Upper lobe of left lung (tissue), 6 donors: ENCODE data around the gene PCNX2. TPM values are rescaled to one million over a fixed set of nuclear protein-coding genes. Genes with fewer than 3 reads are reported as not detected.

Source experiments
- ATAC-seq, 2 donors: fragments of 200-7000 bp; cut with Tn5 transposase; one replicate each; pipeline ENCODE4 v1.9.1; 2022; ENCODE audit warnings: mild to moderate bottlenecking in 2 of 2, moderate library complexity in 2 of 2; ENCODE audit not compliant: low FRiP score in 2 of 2
- DNase-seq, 2 donors: peaks; one replicate each; pipeline ENCODE4 v3.0.0-alpha.2; 2019 to 2020
- H3K27ac ChIP-seq, 4 donors: fragments of 200-600 bp; sonication (generic); one replicate each; pipeline ENCODE4 v1.5.1; 2016 to 2019
- H3K27me3 ChIP-seq, 4 donors: fragments of 200-600 bp; sonication (generic); one replicate each; pipeline ENCODE4 v1.5.1; 2017 to 2019
- H3K36me3 ChIP-seq, 4 donors: fragments of 200-600 bp; sonication (generic); one replicate each; pipeline ENCODE4 v1.5.1; 2016 to 2019
- H3K4me1 ChIP-seq, 4 donors: fragments of 200-600 bp; sonication (generic); one replicate each; pipeline ENCODE4 v1.5.1; 2018 to 2019
- H3K4me3 ChIP-seq, 4 donors: fragments of 200-600 bp; sonication (generic); one replicate each; pipeline ENCODE4 v1.5.1; 2017 to 2019; ENCODE audit warnings: mild to moderate bottlenecking in 2 of 4, moderate library complexity in 1 of 4
- H3K9me3 ChIP-seq, 4 donors: fragments of 200-600 bp; sonication (generic); one replicate each; pipeline ENCODE4 v1.5.1; 2018 to 2019
- EP300 ChIP-seq, 4 donors: sonication (generic); formaldehyde crosslinking; IDR thresholded peaks; one replicate each; pipeline ENCODE4 v1.5.1; 2017; ENCODE audit warnings: antibody characterized with exemption in 4 of 4, control low read depth in 2 of 4
- POLR2A ChIP-seq, 4 donors: fragments of 450-650 bp; IDR thresholded peaks; one replicate each; pipeline ENCODE4 v1.5.1; 2016 to 2017; ENCODE audit warnings: antibody characterized with exemption in 4 of 4, mild to moderate bottlenecking in 2 of 4
- POLR2AphosphoS5 ChIP-seq, 2 donors: sonication (generic); formaldehyde crosslinking; IDR thresholded peaks; one replicate each; pipeline ENCODE4 v1.5.1; 2017; ENCODE audit warnings: antibody characterized with exemption in 2 of 2
- WGBS, 2 donors: methylation state at CpG; one replicate each; pipeline ENCODE4 v1.1.5; 2017 to 2018; 5-methylcytosine and 5-hydroxymethylcytosine counted together
- total RNA-seq, 6 donors: library from RNA; depleted of rRNA in 4 of 6; stranded (reverse); fragments of >200 nt in 4 of 6; gene quantifications; one replicate each; pipeline versions ENCODE4 v1.1.0 to v1.2.1, GENCODE V29; 2016 to 2021
- TF ChIP-seq, protein P1 (sequence below), 6 experiments: fragments of 450-650 bp in 4 of 6; fragments of 200-600 bp in 2 of 6; sonication (generic) in 2 of 6; IDR thresholded peaks; one replicate each; pipeline ENCODE4 v1.5.1; 2016 to 2019; ENCODE audit warnings: antibody characterized with exemption in 6 of 6
- donor health status: DM: no; HTN: no; CAD: no; lungs with moderate emphysema.
- donor health status: DM: no; HTN: yes; CAD: no; lungs with severe emphysema.

PCNX2 gene
- total RNA-seq, 6 donors from 2014 or later: 8.2 to 27.2 (median 14.5) TPM

DNA sequence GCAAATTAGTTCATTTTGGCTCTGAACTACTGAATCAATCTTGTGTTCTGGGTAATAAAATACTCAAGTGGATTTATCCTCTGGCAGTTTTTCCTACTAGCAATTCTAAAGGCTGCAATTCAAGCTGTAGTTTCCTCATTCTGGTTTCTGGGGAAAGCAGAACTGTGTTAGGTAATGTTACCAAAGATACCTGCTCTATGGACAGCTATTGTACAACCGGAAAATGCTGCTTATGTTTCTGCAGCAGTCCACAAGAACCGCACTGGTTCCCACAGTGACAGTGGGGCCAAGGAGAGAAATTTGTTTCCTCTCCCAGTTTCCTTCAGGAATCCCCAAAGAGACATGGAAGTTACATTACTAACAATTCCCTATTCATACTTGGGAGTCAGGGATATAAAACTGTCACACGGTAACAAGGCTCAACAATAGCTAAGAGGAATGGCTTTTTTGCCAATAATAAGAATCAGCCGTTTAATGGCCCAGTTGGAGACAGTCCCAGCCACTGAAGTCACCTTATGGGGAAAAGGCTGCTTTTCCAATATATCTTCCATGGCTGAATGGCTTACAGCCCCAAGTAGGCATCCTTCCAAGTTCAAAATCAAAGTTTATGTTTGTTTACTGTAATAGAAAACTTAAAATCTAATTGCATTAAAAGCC, 52.6 kb downstream of the PCNX2 start:
- Histone ChIP-seq H3K4me1 (peaks cover 7 to 26% (median 16%) of the 10 kb centered on the region in 4 donors), H3K27ac (peak overlapping the region in 1 of 4 donors; percentile 16), H3K4me3 (no peak overlapping the region), H3K36me3 (no peaks in the 10 kb centered on the region), H3K9me3 (no peaks in the 10 kb centered on the region), H3K27me3 (no peaks in the 10 kb centered on the region)
- TF ChIP-seq POLR2AphosphoS5 (IDR thresholded peaks at IDR 0.05) (no peak), EP300 (IDR thresholded peaks at IDR 0.05) (no peak), POLR2A (IDR thresholded peaks at IDR 0.05) (no peak)
- TF ChIP-seq, protein P1, sequence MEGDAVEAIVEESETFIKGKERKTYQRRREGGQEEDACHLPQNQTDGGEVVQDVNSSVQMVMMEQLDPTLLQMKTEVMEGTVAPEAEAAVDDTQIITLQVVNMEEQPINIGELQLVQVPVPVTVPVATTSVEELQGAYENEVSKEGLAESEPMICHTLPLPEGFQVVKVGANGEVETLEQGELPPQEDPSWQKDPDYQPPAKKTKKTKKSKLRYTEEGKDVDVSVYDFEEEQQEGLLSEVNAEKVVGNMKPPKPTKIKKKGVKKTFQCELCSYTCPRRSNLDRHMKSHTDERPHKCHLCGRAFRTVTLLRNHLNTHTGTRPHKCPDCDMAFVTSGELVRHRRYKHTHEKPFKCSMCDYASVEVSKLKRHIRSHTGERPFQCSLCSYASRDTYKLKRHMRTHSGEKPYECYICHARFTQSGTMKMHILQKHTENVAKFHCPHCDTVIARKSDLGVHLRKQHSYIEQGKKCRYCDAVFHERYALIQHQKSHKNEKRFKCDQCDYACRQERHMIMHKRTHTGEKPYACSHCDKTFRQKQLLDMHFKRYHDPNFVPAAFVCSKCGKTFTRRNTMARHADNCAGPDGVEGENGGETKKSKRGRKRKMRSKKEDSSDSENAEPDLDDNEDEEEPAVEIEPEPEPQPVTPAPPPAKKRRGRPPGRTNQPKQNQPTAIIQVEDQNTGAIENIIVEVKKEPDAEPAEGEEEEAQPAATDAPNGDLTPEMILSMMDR (IDR thresholded peaks at IDR 0.05): no peak
- ATAC-seq (peak in 1 of 2 donors; percentile 42), DNase-seq (no peak)
- 19 to 34% methylated on average over 4 of the region's 4 CpGs for WGBS, 2 donors

GRCh38 chr1:233241759-233242158, 53.8 kb downstream of the PCNX2 start:
- DNase-seq: no peak
- TF ChIP-seq, protein P1 (IDR thresholded peaks at IDR 0.05): no peak
- no peak for TF ChIP-seq POLR2AphosphoS5 (IDR thresholded peaks at IDR 0.05)
- TF ChIP-seq EP300 (IDR thresholded peaks at IDR 0.05): no peak
- no peak for TF ChIP-seq POLR2A (IDR thresholded peaks at IDR 0.05)
- Histone ChIP-seq H3K27ac (no peak overlapping the region), H3K4me1 (peaks cover 7 to 26% (median 16%) of the 10 kb centered on the region in 4 donors), H3K4me3 (no peak overlapping the region), H3K36me3 (no peaks in the 10 kb centered on the region), H3K9me3 (no peaks in the 10 kb centered on the region), H3K27me3 (no peaks in the 10 kb centered on the region)
- ATAC-seq: no peak
- WGBS, 2 donors: 29 to 35% methylated on average over 2 of the region's 2 CpGs

DNA sequence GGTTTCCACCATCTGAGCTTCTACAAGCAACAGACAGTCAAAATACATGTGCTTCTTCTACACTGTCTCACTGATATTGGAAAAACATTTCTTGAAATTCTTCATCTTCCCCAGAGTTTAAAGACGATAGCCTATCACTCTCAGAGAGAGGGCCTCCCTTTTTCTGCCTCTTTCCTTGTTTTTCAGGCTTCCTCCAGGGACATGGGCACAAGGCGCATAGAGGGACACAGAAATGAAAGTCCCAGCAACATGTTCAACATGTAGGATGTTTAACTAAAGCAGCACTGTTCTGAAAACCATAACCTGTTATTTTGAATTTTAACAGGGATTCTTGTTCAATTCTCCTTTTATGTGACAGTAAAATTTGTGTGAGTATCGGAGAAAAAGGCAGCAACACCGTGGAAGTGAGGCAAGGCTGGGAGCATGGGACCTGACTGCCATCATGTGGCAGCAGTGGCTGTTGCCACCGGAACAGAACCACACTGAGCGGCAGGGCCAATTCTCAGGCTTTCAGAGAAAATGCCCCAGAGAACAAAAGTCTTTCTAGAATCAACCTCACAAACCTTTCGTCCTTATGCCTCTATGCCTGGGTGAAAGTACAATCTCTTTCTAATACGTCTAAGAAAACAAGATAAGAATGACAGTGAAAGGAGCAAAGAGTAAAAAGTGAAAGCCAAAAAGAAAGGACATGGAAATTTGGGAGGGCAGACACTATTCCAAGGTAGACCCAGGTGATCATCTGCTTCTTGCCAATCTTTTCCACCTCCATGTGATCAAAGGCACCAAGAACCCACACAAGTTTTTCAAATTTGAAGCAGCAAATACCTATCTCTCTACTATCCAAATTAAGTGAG, 54.5 kb downstream of the PCNX2 start:
- H3K9me3 ChIP-seq: no peaks in the 10 kb centered on the region
- no peaks in the 10 kb centered on the region for H3K36me3 ChIP-seq
- no peak overlapping the region for H3K27ac ChIP-seq
- peak; percentile 85 to 88 for ATAC-seq
- peaks cover 7 to 26% (median 16%) of the 10 kb centered on the region in 4 donors for H3K4me1 ChIP-seq
- 28 to 33% methylated on average over 8 of the region's 8 CpGs for WGBS, 2 donors
- no peak for TF ChIP-seq POLR2A (IDR thresholded peaks at IDR 0.05)
- TF ChIP-seq, protein P1 (IDR thresholded peaks at IDR 0.05): peak; percentile 51 to 78 (median 69)
- DNase-seq: peak in 1 of 2 donors; percentile 76
- no peaks in the 10 kb centered on the region for H3K27me3 ChIP-seq
- peak overlapping the region in 2 of 4 donors; percentile 4 to 6 for H3K4me3 ChIP-seq

DNA sequence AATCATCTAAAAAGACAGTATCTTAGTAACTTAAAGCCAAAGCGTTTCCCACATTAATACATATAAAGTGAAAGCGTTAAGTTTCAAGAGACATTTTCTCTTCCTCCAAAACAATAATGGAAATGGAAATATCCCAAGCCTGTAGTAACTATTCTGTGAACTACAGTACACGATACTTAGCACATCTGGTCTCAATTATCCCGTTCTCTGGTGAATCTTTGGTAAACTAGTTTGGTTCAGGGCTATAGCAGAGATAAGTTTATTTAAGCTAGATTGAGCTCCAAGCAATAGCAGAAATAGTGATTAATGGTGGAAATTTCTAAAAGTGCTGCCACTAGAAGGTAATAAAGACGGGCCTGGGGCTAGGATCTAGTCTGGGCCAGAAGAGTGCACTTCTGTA, 55.2 kb downstream of the PCNX2 start:
- H3K9me3 ChIP-seq: no peaks in the 10 kb centered on the region
- no peak overlapping the region for H3K4me3 ChIP-seq
- TF ChIP-seq POLR2A (IDR thresholded peaks at IDR 0.05) (no peak), POLR2AphosphoS5 (IDR thresholded peaks at IDR 0.05) (no peak)
- DNase-seq: no peak
- no peaks in the 10 kb centered on the region for H3K36me3 ChIP-seq
- no peak for ATAC-seq
- 92 to 97% methylated on average over 5 of the region's 5 CpGs for WGBS, 2 donors
- H3K27ac ChIP-seq: no peak overlapping the region
- no peaks in the 10 kb centered on the region for H3K27me3 ChIP-seq
- peaks cover 7 to 26% (median 16%) of the 10 kb centered on the region in 4 donors for H3K4me1 ChIP-seq

- Histone ChIP-seq H3K36me3 (no peaks in the 10 kb centered on the region), H3K9me3 (no peaks in the 10 kb centered on the region), H3K4me1 (peaks cover 7 to 26% (median 16%) of the 10 kb centered on the region in 4 donors), H3K4me3 (no peak overlapping the region), H3K27me3 (no peaks in the 10 kb centered on the region), H3K27ac (no peak overlapping the region)
- TF ChIP-seq EP300 (IDR thresholded peaks at IDR 0.05) (no peak), POLR2AphosphoS5 (IDR thresholded peaks at IDR 0.05) (no peak), POLR2A (IDR thresholded peaks at IDR 0.05) (no peak)
- TF ChIP-seq, protein P1 (IDR thresholded peaks at IDR 0.05): no peak
- DNase-seq (no peak), ATAC-seq (no peak)
- 83 to 84% methylated on average over 9 of the region's 9 CpGs for WGBS, 2 donors
These were observed 56.6 kb downstream of the PCNX2 start for GRCh38 chr1:233238884-233239431.
